IMR-90 (cell line): ENCODE measurements around the gene SMO. TPM values are rescaled to one million over a fixed set of nuclear protein-coding genes. Genes with fewer than 3 reads are reported as not detected.

ENCODE experiments used
- ATAC-seq: fragments of 200-7000 bp; cut with Tn5 transposase; 2 replicates; pipeline ENCODE4 v1.9.1; 2020; ENCODE audit warnings: low read depth, mild to moderate bottlenecking, moderate library complexity
- BruUV-seq: library from RNA; stranded (reverse); fragments of 400-500 nt; replicated peaks from 2 replicates; lab custom pipeline; 2021; lab: Mats Ljungman, UMichigan
- CTCF ChIA-PET: fragments of 300-600 bp; formaldehyde crosslinking; extraction: SDS; loops from one replicate; lab custom pipeline; 2021; ENCODE audit warnings: antibody characterized with exemption; lab: Yijun Ruan, JAX
- POLR2A ChIA-PET: fragments of 300-600 bp; sonication (Branson Sonifier 250); formaldehyde crosslinking; loops from one replicate; lab custom pipeline; 2022; ENCODE audit warnings: antibody characterized with exemption; ENCODE audit not compliant: unreplicated experiment; lab: Charles Lee
- DNase-seq: peaks from one replicate; pipeline ENCODE4 v3.0.0; 2013
- H2AFZ ChIP-seq: replicated peaks from 2 replicates; pipeline ENCODE3; 2013; ENCODE audit warnings: low read length, mild to moderate bottlenecking; ENCODE audit not compliant: poor library complexity
- H2AK5ac ChIP-seq: 2 replicates; pipeline ENCODE4 v1.6.1; 2013; ENCODE audit warnings: low read depth, low read length, inconsistent platforms
- H2AK9ac ChIP-seq: replicated peaks from 2 replicates; pipeline ENCODE3; 2013; ENCODE audit warnings: mild to moderate bottlenecking, low read depth, low read length, moderate library complexity; ENCODE audit not compliant: poor library complexity
- H2BK120ac ChIP-seq: 2 replicates; pipeline ENCODE4 v1.6.1; 2013; ENCODE audit warnings: low read depth, low read length, inconsistent platforms
- H2BK15ac ChIP-seq: 3 replicates; pipeline ENCODE4 v1.6.1; 2013; ENCODE audit warnings: low read depth, low read length, inconsistent platforms
- H2BK20ac ChIP-seq: 2 replicates; pipeline ENCODE4 v1.6.1; 2013; ENCODE audit warnings: low read depth, mild to moderate bottlenecking, inconsistent platforms, low read length, moderate library complexity
- H2BK5ac ChIP-seq: 2 replicates; pipeline ENCODE4 v1.6.1; 2013; ENCODE audit warnings: mild to moderate bottlenecking, low read depth, low read length, inconsistent platforms; ENCODE audit not compliant: poor library complexity, severe bottlenecking
- H3K14ac ChIP-seq: replicated peaks from 2 replicates; pipeline ENCODE4 v1.6.1; 2013; ENCODE audit warnings: low read depth, low read length, inconsistent platforms
- H3K18ac ChIP-seq: 2 replicates; pipeline ENCODE4 v1.6.1; 2013; ENCODE audit warnings: low read depth, low read length, control low read depth
- H3K23ac ChIP-seq: 2 replicates; pipeline ENCODE4 v1.6.1; 2013; ENCODE audit warnings: low read depth, low read length, inconsistent platforms
- H3K27ac ChIP-seq: 2 replicates; pipeline ENCODE4 v1.5.1; 2013; ENCODE audit warnings: mild to moderate bottlenecking, control low read depth, low read length; ENCODE audit not compliant: insufficient read depth
- H3K27me3 ChIP-seq: 2 replicates; pipeline ENCODE4 v1.6.1; 2013; ENCODE audit warnings: low read length; ENCODE audit not compliant: control insufficient read depth, insufficient read depth
- H3K36me3 ChIP-seq: 2 replicates; pipeline ENCODE4 v1.6.1; 2013; ENCODE audit warnings: low read length, mixed read lengths; ENCODE audit not compliant: control insufficient read depth, insufficient read depth
- H3K4ac ChIP-seq: 2 replicates; pipeline ENCODE4 v1.6.1; 2013; ENCODE audit warnings: low read depth, low read length, inconsistent platforms
- H3K4me1 ChIP-seq: 2 replicates; pipeline ENCODE4 v1.6.1; 2013; ENCODE audit warnings: low read length, mixed read lengths; ENCODE audit not compliant: control insufficient read depth, insufficient read depth
- H3K4me2 ChIP-seq: 2 replicates; pipeline ENCODE4 v1.6.1; 2013; ENCODE audit warnings: low read depth, mild to moderate bottlenecking, control low read depth, low read length, moderate library complexity
- H3K4me3 ChIP-seq: 2 replicates; pipeline ENCODE4 v1.5.1; 2013; ENCODE audit warnings: low read depth, mild to moderate bottlenecking, control low read depth, low read length, moderate library complexity; ENCODE audit not compliant: insufficient read depth
- H3K56ac ChIP-seq: 2 replicates; pipeline ENCODE4 v1.6.1; 2013; ENCODE audit warnings: low read length, inconsistent platforms; ENCODE audit not compliant: insufficient read depth; ENCODE audit errors: extremely low read depth
- H3K79me1 ChIP-seq, 2 experiments: 2 replicates each; pipeline ENCODE4 v1.6.1; 2013; ENCODE audit warnings: low read length in 2 of 2, inconsistent platforms in 1 of 2, low read depth in 1 of 2
- H3K9ac ChIP-seq: 2 replicates; pipeline ENCODE4 v1.6.1; 2013; ENCODE audit warnings: low read depth, low read length, control low read depth
- H3K9me1 ChIP-seq: 2 replicates; pipeline ENCODE4 v1.6.1; 2013; ENCODE audit warnings: low read length, inconsistent platforms; ENCODE audit not compliant: insufficient read depth
- H3K9me3 ChIP-seq: 2 replicates; pipeline ENCODE4 v1.6.1; 2013; ENCODE audit warnings: low read length; ENCODE audit not compliant: control insufficient read depth, insufficient read depth
- H4K20me1 ChIP-seq: 2 replicates; pipeline ENCODE4 v1.6.1; 2013; ENCODE audit warnings: low read length, inconsistent platforms; ENCODE audit not compliant: insufficient read depth
- H4K5ac ChIP-seq: 2 replicates; pipeline ENCODE4 v1.6.1; 2013; ENCODE audit warnings: mild to moderate bottlenecking, low read depth, low read length, control low read depth
- H4K8ac ChIP-seq, 2 experiments: 2 replicates each; pipeline ENCODE4 v1.6.1; 2013; ENCODE audit warnings: low read depth in 2 of 2, low read length in 2 of 2, control low read depth in 1 of 2, inconsistent platforms in 1 of 2
- H4K91ac ChIP-seq: 2 replicates; pipeline ENCODE4 v1.6.1; 2013; ENCODE audit warnings: low read depth, low read length, inconsistent platforms; ENCODE audit not compliant: insufficient read depth
- BHLHE40 ChIP-seq: fragments of 150-350 bp; IDR thresholded peaks from 2 replicates; pipeline ENCODE4 v1.6.1; 2016; ENCODE audit warnings: mild to moderate bottlenecking, low read depth, low read length
- CEBPB ChIP-seq: IDR thresholded peaks from 2 replicates; pipeline ENCODE4 v1.6.1; 2012; ENCODE audit warnings: low read depth, low read length, improper control_type of control experiment
- CHD1 ChIP-seq: IDR thresholded peaks from 2 replicates; pipeline ENCODE4 v1.6.1; 2012; ENCODE audit warnings: low read depth, low read length, improper control_type of control experiment
- CTCF ChIP-seq: conservative IDR thresholded peaks from 2 replicates; pipeline ENCODE4 v1.5.1; 2012; ENCODE audit warnings: mild to moderate bottlenecking, low read depth, low read length, improper control_type of control experiment
- ELK1 ChIP-seq: fragments of 150-350 bp; IDR thresholded peaks from 2 replicates; pipeline ENCODE4 v1.6.1; 2016; ENCODE audit warnings: low read depth, mild to moderate bottlenecking, low read length, moderate library complexity, borderline replicate concordance
- FOS ChIP-seq: fragments of 150-350 bp; IDR thresholded peaks from 2 replicates; pipeline ENCODE4 v1.6.1; 2016; ENCODE audit warnings: low read depth, low read length
- MAFK ChIP-seq: IDR thresholded peaks from 2 replicates; pipeline ENCODE4 v1.6.1; 2012; ENCODE audit warnings: low read depth, low read length, improper control_type of control experiment
- MAZ ChIP-seq: IDR thresholded peaks from 2 replicates; pipeline ENCODE4 v1.6.1; 2012; ENCODE audit warnings: low read depth, mild to moderate bottlenecking, low read length, improper control_type of control experiment, moderate library complexity, borderline replicate concordance
- MXI1 ChIP-seq: IDR thresholded peaks from 2 replicates; pipeline ENCODE4 v1.6.1; 2012; ENCODE audit warnings: low read depth, mild to moderate bottlenecking, low read length, moderate library complexity, borderline replicate concordance
- NFE2L2 ChIP-seq: fragments of 150-350 bp; IDR thresholded peaks from 2 replicates; pipeline ENCODE4 v1.6.1; 2016; ENCODE audit warnings: low read depth, mild to moderate bottlenecking, low read length
- POLR2A ChIP-seq: IDR thresholded peaks from 2 replicates; pipeline ENCODE4 v1.6.1; 2012; ENCODE audit warnings: mild to moderate bottlenecking, low read depth, low read length
- RAD21 ChIP-seq: IDR thresholded peaks from 2 replicates; pipeline ENCODE4 v1.6.1; 2012; ENCODE audit warnings: low read length, improper control_type of control experiment
- RCOR1 ChIP-seq: IDR thresholded peaks from 2 replicates; pipeline ENCODE4 v1.6.1; 2012; ENCODE audit warnings: mild to moderate bottlenecking, low read length, improper control_type of control experiment; ENCODE audit not compliant: insufficient replicate concordance
- RFX5 ChIP-seq: IDR thresholded peaks from 2 replicates; pipeline ENCODE4 v1.8.0; 2012; ENCODE audit warnings: low read depth, mild to moderate bottlenecking, low read length, moderate library complexity
- SMC3 ChIP-seq: fragments of 150-350 bp; IDR thresholded peaks from 2 replicates; pipeline ENCODE4 v1.6.1; 2016; ENCODE audit warnings: low read depth, mild to moderate bottlenecking, antibody characterized with exemption, low read length, moderate library complexity
- USF2 ChIP-seq: fragments of 150-350 bp; IDR thresholded peaks from 2 replicates; pipeline ENCODE4 v1.6.1; 2017; ENCODE audit warnings: mild to moderate bottlenecking, antibody characterized with exemption, low read length, low read depth
- WGBS, 2 experiments: methylation state at CpG; one replicate each; pipeline versions ENCODE4 v1.1.5 to v1.1.7; 2013; ENCODE audit warnings: missing lambda C conversion rate in 2 of 2; ENCODE audit not compliant: insufficient read length in 1 of 2; ENCODE audit errors: extremely low coverage in 2 of 2; 5-methylcytosine and 5-hydroxymethylcytosine counted together
- dilution Hi-C: fragments of 300-500 bp; cut with HindIII; formaldehyde crosslinking; loops from one replicate; pipeline ENCODE4 v1.14.3; 2018; ENCODE audit warnings: low sequenced_read_pairs; ENCODE audit not compliant: unreplicated experiment
- in situ Hi-C: fragments of 300-500 bp; cut with MboI; formaldehyde crosslinking; loops from 3 replicates; pipeline ENCODE4 v1.14.3; 2019; ENCODE audit warnings: low sequenced_read_pairs, inconsistent platforms, mixed read lengths
- intact Hi-C: fragments of 100-400 bp; cut with micrococcal nuclease; formaldehyde crosslinking; loops from 2 replicates; pipeline ENCODE4 v1.10.0; 2022
- polyA plus RNA-seq, 3 experiments: library from polyadenylated mRNA; depleted of rRNA; stranded (reverse); fragments of >200 nt; gene quantifications; 2 replicates each; pipeline ENCODE4 v1.2.3, GENCODE V29; 2012; ENCODE audit warnings: low replicate concordance in 1 of 3
- total RNA-seq: library from RNA; depleted of rRNA; stranded (reverse); fragments of >200 nt; gene quantifications from 2 replicates; pipeline ENCODE4 v1.2.3, GENCODE V29; 2012

SMO gene
- total and polyA plus RNA-seq, 2 of the 4 experiments (the other 2 are of a cell fraction), result 18.5 to 24.7 TPM

- no peak overlapping the region for H3K27ac ChIP-seq
- H3K27me3 ChIP-seq, result peaks cover 53% of the 10 kb centered on the region
- no peaks in the 10 kb centered on the region for H3K9me1 ChIP-seq
- H4K8ac ChIP-seq, result no peak overlapping the region
- H3K56ac ChIP-seq, result no peak overlapping the region
- POLR2A ChIA-PET, result no interaction called here
- 80% methylated on average over 1 of the region's 3 CpGs; no CpG with 5 or more reads in 1 of the 2 experiments for WGBS, 2 experiments
- H3K4me1 ChIP-seq, result no peaks in the 10 kb centered on the region
- no peak overlapping the region for H2BK15ac ChIP-seq
- dilution Hi-C loops (no loop called here), intact Hi-C loops (no loop called here), in situ Hi-C loops (no loop called here)
- H2AK9ac ChIP-seq, result no peak overlapping the region
- no peak overlapping the region for H3K18ac ChIP-seq
- H3K9me3 ChIP-seq, result peaks cover 4% of the 10 kb centered on the region; the same call in 1 of the 2 replicates
- no peak overlapping the region for H3K4me2 ChIP-seq
- H3K14ac ChIP-seq, result no peak overlapping the region
- no peak overlapping the region for H4K91ac ChIP-seq
- no peak overlapping the region for H3K9ac ChIP-seq
- no peaks in the 10 kb centered on the region for H3K36me3 ChIP-seq
- no peak overlapping the region for H3K23ac ChIP-seq
- H4K5ac ChIP-seq, result no peak overlapping the region
- H2AK5ac ChIP-seq, result no peak overlapping the region
- ATAC-seq, result no peak
- H3K79me1 ChIP-seq, result no peaks in the 10 kb centered on the region
- H2BK20ac ChIP-seq, result no peak overlapping the region
- TF ChIP-seq BHLHE40 (no peak), NFE2L2 (no peak), SMC3 (no peak), CHD1 (no peak), CEBPB (no peak), USF2 (no peak), MXI1 (no peak), CTCF (no peak), MAZ (no peak), RAD21 (no peak), ELK1 (no peak), RFX5 (no peak), POLR2A (no peak), RCOR1 (no peak), FOS (no peak), MAFK (no peak)
- DNase-seq, result no peak
- BruUV-seq, result no TSS peak
- H4K20me1 ChIP-seq, result no peaks in the 10 kb centered on the region; the same call in 1 of the 2 replicates
- no peak overlapping the region for H2BK5ac ChIP-seq
- no peak overlapping the region for H3K4ac ChIP-seq
- no peak overlapping the region for H2AFZ ChIP-seq
- CTCF ChIA-PET, result interaction anchor here (0.6 kb wide), 1 partner anchor 23 kb away, joined by 3 read pairs; no protein-coding TSS in a partner anchor
- no peak overlapping the region for H3K4me3 ChIP-seq
- no peak overlapping the region for H2BK120ac ChIP-seq
Measured at GRCh38 chr7:129159539-129159938, 28.9 kb upstream of the SMO start.
